Activated T-cell treated with anti-CD3 and anti-CD28 coated beads, Interleukin-2, amount 50 U/mL, for 1 hour (primary cell): ENCODE data around the gene NDUFAF4.
"Not testable (repeated sequence)": the region's sequence is repeated elsewhere in the genome, so short reads cannot be mapped to it uniquely, and the experiment has no call there.

Experiments used
- DNase-seq: peaks from one replicate; pipeline ENCODE4 v3.0.0-alpha.2; 2020

Gene NDUFAF4

DNA sequence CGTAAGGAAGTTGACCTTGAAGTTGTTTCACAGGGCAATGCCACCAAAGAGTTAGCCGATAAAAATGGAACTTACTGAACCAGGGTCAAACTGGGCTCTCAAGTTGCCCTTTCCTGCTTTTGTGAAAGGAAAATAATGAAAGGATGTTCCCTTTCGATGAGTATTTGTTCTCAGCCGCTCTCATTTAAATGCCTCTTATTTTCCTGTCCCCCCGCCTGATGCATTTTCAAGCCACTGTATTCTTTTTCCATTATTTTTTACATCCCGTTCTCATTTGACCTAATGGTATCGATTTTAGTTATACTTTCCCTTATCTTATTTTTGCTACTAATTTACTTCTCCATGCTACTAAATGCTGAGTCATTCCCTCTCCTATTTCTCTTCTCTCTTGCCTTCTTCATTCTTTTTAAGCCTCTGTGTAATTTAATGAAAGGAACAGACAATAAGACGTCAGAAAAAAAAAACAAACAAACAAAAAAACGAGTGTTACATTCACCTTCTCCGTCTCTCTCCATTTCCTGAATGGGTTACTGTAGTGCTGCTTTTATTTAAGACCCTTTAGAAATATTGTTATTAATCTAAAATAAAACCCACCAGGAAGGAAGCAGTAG is 655 bp upstream of the NDUFAF4 start:
- no peak for DNase-seq

DNA sequence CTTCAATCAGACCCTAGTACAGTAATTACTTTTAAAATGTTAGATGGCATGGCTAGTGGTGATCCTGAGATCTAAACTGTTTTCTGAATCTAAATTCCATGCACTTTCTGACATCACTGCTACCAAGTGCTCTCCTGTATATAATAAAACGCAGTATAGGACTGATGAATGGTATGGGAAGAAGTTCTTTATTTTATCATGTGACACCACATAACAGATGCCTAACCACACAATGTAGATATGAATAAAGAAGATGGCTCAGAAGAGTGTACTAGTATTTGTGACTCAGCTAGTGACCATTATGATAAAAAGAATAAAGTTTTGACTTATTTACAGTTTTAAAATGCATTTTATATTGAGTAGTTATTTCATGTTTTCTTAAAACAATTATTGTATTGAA is 8.5 kb downstream of the NDUFAF4 start:
- no peak for DNase-seq

DNA sequence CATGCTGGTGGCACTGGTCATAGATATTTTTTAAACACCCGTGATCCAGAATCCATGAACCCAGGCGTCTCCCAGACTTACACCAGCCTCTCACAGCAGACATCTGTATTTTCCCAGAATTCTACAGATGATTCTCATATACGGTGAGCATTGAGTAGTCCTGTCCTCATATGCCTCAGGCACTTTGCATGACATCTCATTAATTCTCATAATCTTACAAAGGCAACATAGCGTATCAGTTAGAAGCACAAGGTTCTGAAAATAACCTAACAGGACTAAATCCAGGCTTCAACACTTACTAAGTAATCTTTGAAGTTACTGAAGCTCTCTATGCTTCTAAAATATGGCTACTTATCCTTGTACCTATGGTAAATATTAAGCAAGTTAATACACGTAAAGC is 8.9 kb downstream of the NDUFAF4 start:
- DNase-seq: no peak

DNA sequence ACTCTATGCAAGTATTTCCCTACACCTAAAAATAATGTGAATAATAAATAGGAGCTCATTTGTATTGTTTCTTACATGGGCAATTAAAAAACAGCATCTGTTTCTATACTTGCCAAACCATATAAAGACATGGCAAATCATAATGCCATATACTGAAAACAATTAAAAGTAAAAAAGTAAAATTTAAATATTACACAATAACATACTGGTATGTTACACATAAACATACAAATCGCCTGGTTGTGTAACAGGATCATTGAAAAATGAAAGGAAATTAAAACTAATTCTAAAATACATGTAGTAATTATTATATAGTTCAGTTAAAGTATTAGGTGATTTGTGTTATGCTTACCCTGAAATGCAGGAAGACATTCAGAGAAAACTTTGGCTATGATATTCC is 11.2 kb downstream of the NDUFAF4 start:
- no peak for DNase-seq

DNA sequence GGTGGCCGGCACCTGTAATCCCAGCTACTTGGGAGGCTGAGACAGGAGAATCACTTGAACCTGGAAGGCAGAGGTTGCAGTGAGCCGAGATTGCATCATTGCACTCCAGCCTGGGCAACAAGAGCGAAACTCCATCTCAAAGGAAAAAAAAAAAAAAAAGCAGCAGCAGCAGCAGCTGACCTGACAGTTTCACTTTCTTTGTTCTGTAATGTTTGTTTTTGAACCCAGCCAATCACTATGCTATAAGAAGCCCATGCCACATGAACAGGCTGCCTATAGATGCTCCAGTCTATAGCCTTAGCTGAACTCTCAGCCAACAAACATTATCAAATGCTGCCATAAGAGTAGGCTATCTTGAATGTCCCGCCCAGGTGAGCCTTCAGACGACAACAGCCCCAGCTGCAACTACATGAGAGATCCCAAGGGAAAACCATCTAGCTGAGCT is 12.5 kb downstream of the NDUFAF4 start:
- not testable (repeated sequence) for DNase-seq

DNA sequence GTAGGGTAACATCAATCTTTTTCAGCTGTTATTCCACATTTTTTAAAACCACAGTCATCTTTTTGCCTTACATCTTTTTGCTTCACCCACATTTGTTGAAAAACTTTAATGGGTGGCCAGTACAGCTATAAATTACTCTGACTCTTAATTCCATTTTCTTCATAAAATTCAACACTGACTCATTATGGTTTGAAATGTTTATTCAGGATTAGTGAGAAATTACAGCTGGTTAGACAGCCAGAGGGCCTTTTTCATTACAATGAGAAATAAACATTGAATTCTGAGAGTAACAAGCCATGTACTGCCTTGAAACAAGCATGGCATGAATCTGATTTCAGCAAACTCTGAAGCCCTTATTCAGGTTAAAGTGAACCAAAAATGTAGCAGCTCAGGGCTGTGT is 19.5 kb downstream of the NDUFAF4 start:
- DNase-seq: no peak

DNA sequence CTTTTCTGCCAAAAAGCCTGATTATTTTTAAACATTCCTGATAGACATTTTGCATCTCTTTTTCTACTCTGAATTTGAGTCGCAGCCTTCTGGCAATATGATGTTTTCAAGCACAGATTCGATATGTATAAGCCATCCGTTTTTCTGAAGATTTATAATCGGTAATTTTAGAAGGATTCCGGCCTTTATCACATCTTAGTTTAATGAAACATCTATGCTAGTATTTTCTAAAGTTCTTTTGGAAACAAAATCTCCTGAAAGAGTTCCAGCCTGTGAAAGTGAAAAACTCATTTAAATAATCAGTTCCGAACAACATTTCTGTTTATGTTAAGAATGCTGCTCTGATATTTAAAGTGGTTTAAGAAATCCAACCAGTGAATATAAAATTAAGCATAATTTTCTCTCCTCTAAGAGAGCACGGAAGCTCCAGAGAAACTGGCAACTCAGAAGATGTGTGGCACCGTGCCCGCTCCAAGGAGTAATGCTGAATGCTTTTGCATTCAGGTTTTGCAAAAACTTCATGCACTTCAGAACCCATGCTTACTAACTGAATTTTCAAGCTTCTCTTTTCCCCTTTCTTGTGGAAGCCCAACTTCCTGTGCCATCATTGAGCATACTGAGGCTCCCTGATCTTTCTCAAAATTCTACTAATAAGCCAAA is 20.7 kb downstream of the NDUFAF4 start:
- no peak for DNase-seq

DNA sequence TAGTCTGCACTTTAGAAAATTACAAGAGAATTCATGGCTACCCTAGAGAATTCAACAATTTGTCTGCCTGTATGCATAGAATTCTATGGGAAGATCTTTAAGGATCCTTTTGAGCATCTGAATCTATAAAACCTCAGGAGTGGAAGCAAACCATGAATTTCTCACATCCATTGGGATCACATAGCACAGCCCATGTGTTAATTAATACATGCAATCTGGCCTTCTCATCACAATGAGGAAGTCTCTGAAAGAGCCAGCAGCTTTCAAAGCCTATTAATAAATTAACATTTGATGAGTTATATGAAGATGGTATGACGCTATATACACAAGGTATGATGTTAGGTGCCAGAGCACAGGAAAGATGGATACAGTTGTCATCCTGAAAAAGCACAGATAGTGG is 24.7 kb downstream of the NDUFAF4 start:
- no peak for DNase-seq

DNA sequence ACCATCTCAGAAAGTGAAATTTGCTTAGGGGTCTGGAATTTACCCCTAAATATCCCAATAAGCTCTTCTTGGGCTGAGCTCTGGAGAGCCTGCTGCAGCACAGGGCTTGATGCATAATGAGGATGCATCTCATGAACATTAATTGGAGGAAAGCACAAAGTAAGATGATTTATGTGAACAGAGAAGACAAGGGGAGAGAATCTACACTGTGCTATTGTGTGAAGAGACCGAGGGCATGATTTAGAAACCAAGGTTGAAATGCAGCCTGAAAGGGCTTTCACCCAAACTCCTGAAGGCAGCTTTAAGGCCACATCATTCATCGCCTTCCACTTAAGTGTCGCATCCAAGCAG is 32.7 kb downstream of the NDUFAF4 start:
- no peak for DNase-seq

DNA sequence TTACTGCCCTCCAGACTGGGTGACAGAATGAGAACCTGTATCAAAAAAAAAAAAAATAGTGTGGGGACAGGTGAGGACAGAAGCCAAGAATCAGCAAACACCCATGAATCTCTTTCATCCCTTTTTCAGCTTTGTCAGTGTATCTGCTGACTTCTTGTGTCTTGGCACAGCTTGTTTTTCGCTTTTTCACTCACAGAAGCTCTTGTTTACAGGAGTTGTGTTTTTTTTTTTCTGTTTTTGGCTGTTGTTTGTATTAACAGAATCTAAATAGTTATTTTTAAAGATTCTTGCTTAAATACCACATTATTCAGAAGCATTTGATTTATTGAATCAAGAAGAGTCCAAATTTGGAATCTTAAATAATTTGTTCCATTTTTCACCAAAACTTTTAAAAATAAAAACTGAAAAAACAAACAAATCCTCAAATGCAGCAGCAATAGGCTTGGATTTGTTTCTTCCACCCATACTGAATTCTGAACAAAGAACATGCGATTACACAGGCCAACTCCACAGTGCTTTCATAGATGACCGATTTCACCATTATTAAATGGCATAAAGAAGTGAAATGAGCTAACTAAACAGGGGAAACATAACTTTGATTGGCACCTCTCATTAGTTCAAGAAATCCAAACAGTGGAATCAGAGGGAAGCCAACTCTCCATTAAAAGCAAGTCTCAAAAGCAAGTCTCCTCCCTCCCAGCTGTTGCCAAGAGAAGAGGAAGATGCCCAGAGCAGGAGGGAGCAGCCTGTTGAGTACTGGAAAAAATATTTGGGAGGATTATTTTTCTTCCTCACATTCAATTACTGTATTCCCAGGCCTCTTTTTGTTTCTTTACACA is 33.3 kb downstream of the NDUFAF4 start:
- DNase-seq: no peak

DNA sequence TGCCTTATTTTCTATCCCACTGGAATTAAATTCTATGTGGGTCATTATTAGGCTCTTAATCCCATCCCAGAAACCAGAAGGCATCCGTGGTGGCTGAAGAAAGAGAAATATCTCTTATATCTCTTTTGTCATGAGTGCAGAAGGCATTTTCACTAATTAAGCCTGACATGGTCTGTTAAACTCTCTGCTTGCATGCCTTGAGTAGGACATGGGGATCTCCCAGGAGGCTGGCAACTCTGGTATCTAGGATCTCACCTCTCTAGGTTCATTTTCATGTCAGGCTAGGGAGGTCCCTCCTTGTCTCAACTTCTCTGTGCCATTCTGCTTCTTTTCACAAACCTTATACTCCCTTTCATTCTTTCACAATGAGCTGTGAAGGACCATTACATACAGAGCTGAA is 35.1 kb downstream of the NDUFAF4 start:
- no peak for DNase-seq

DNA sequence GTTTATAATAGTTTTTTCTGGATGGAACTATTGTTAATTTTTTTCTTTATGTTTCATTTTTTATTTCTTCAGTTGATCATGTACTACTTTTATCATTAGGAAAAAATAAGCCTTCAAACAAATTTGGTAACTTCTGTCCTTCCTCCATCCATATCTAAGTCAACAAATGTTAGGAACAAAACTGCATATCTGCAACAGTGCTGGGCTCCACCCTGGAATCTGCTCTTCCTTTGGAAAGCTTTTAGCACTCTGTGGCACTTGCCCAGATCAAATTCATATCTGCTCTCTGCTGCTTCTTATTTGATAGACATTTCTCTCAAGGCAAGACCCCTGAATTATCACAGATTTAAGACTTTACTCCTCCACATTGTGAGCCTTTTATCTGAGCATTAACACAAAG is 36.1 kb downstream of the NDUFAF4 start:
- DNase-seq: no peak

DNA sequence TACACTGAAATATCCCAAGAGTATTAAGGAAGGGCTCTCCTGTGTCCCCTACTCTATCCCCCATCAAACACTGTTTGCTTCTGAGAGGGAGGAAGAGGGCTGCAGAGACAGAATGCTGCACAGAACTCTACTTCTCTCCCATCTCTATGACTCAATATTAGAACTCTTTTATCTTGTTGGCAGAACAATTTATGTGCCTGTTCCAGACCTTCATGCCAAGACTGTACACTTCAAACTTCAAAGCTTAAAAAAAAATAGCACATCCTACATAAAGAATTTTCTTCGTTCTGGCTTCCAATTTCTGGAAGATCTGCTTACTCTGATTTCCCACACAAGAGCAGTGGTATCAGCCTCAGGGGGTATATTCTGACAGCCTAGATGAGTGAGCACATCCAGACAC is 40.8 kb downstream of the NDUFAF4 start:
- DNase-seq: no peak

DNA sequence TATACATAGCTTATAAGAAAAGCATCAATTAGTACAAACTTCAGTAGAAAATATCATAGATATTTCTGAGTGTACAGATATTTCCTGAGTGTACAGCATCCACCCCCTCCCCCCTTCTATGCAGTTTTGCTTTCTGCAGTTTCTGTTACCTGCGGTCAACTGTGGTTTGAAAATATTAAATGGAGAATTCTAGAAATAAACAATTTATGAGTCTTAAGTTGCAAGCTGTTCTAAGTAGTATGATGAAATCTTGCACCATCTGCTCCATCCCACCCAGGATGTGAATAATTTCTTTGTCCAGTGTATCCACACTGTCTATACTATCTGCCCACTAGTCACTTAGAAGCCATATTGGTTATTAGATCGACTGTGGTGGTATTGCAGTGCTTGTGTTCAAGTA is 44.6 kb downstream of the NDUFAF4 start:
- DNase-seq: no peak

DNA sequence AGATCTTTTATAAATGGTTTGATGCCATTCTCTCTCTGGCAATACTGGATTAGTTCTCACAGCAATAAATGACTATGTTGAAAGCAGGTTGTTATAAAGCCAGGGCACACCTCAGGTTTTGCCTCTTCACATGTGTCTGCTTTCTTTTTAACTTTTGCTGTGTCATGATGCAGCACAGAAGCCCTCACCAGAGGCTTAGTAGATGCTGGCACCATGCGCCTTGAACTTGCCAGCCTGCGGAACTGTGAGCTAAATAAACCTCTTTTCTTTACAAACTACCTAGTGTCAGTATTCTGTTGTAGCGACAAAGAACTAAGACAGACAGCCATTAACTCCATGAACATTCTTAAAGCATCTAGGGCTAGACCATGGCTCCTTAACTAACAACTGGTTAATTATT is 45.1 kb downstream of the NDUFAF4 start:
- no peak for DNase-seq

DNA sequence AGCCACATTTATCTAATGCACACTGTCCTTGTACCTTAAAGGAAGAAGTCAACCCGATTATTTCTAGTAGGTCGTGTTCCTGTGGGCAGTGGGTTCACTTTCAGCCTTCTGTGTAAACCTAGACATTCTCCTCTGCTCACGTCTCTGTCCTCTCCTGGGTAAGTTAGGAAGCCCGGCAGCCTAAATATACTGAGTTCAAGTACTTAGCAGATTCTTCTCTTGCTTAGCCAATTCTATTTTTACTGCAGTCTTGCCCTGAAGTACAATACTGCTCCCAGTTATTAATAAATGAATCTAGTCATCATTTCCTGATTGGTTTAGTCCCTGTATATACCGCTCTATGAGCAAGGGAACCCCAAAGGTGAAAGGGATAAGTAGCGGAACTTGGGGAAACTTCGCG is 45.8 kb downstream of the NDUFAF4 start:
- DNase-seq: no peak

DNA sequence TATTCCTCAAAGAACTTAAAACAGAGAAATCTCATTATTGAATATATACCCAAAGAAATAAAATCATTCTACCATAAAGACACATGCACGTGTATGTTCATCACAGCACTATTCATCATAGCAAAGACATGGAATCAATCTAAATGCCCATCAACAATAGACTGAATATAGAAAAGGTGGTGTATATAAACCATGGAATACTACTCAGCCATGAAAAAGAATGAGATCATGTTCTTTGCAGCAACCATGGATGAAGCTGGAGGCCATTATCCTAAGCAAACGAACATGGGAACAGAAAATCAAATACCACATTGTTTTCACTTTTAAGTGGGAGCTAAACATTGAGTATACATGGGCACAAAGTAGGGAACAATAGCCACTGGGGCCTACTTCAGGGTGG is 48.1 kb downstream of the NDUFAF4 start:
- DNase-seq: no peak

DNA sequence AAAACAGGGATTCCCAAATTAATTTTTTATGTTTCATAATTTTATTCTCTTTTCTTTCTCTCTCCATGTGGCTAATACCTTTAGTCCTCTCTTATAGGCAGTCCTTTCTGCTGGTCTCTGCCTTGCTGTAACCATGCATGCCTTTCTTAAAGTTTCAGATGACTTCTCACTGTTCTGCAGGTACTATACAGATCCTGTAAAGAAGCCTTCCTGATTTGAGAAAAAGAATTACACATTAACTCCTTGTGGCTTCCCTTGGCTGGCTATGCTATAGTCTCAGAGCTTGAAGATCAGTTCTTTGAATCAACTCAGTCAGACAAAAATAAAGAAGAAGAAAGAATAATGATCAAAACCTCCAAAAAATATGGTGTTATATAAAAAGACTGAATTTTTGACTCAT is 53.2 kb downstream of the NDUFAF4 start:
- DNase-seq: no peak

DNA sequence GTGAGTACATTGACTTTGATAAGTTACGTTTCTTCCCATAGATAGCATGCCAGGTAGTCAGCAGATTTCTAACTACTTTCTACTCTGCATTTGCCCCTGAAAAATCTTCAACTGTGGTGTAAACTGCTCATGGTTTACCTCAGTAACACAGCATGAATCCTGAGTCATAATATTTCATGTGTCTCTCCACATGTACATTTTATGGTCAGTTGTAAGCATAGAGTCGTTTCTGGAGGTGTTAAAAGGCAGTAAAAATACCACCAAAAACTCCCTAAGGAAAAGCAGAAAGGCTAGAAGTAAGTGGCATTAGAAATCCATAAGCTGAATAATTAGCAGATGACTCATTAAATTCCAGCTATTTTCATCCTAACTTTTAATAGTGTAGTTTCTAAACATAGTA is 56.3 kb downstream of the NDUFAF4 start:
- no peak for DNase-seq
